Activated CD4-positive, alpha-beta T cell treated with anti-CD3 and anti-CD28 coated beads, Interleukin-2, amount 50 U/mL, for 48 hours (primary cell): ENCODE results near the gene MBD6.
"Not testable (repeated sequence)": the region's sequence is repeated elsewhere in the genome, so short reads cannot be mapped to it uniquely, and the experiment has no call there.

ENCODE experiments used
- DNase-seq, 2 experiments: peaks; one replicate each; pipeline ENCODE4 v3.0.0-alpha.2; 2020

The MBD6 gene

DNA sequence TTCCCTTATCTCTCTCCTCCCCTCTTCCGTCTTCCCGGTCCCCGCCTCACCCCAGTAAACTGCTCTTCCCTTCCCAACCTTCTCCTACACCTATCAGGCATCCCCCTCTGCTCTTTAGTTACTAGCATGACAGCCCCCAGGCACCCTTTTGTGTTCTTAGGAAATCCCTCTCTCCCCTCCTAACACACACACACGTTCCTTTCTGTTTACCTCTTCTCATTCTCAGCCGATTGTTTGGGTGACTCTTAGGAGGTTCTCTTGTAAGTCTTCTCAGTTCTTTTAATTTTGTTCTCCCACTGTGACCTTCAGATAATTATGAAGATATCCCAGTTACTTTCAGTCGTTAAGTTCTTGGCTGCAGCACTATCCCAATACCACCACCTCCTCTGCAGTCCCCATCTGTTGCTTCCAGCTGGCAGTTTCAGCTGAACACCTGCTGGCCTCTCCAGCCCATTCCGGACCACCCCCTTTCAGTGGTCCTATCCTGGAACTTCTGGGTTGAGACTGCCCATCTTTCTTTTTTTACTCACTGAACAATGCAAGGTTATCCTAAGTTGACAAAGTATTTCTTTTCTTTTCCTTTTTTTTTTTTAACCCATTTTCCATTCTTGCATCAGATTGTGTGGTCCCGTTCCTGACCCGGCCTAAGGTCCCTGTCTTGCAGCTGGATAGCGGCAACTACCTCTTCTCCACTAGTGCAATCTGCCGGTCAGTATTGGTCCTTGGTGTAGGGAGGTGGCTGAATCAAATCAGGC is 34.0 kb upstream of the MBD6 start:
- no peak for DNase-seq

DNA sequence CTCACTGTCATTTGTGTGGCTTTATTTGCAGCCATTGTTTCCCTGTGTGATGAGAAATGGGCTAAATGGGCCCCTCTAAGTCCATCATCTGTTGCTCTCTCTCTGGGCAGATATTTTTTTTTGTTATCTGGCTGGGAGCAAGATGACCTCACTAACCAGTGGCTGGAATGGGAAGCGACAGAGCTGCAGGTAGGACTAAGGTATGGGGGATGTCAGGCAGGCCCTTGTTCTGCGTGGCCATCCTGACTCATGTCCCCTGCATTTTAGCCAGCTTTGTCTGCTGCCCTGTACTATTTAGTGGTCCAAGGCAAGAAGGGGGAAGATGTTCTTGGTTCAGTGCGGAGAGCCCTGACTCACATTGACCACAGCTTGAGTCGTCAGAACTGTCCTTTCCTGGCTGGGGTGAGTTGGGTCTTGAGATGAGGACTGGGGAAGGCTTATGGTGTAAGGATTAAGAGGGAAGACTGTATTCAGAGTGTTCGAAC is 33.4 kb upstream of the MBD6 start:
- DNase-seq, result no peak

DNA sequence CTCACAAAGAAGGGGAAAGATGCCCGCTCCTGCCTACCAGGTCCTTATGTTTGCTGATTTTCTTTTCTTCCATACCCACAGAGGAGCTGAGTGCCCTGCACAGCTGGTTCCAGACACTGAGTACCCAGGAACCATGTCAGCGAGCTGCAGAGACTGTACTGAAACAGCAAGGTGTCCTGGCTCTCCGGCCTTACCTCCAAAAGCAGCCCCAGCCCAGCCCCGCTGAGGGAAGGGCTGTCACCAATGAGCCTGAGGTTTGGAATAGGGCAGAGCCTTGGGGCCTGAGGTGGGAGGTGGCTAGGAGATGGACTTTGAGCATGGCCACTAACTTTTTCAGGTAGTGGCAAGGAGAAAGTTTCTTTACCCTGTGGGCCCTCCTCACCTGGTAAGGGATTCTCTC is 32.5 kb upstream of the MBD6 start:
- DNase-seq, result no peak

DNA sequence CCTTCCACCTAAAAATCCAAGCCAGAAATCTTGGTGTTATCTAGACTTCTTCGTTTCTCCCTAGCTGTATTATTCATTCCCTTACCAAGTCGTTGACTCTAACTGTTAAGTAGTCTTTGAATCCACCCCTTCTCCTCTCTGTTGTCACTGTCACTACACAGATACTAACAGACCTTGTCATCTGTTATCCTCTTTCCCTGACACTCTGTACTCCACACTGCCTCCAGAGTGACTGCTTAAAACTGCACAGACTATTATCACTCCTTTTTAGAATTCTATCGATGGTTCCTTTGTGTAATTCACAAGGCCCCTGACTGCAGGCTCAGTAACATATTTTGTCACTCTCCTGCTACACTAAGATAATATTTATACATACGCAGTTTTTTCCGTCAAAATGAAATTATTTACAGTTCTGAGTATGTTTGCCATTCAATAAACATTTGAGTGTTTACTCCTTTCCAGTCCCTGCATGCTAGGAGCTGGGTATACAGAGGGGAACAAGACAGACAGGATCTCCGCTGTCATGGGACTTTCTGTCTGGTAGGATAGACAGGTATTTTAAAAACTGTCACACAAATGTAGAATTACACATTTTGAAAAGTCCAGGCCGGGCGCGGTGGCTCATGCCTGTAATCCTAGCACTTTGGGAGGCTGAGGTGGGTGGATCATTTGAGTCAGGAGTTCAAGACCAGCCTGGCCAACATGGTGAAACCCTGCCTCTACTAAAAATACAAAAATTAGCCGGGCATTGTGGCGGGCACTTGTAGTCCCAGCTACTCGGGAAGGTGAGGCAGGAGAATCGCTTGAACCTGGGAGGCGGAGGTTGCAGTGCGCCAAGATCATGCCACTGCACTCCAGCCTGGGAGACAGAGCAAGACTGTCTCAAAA is 31.0 kb upstream of the MBD6 start:
- DNase-seq, result no peak

DNA sequence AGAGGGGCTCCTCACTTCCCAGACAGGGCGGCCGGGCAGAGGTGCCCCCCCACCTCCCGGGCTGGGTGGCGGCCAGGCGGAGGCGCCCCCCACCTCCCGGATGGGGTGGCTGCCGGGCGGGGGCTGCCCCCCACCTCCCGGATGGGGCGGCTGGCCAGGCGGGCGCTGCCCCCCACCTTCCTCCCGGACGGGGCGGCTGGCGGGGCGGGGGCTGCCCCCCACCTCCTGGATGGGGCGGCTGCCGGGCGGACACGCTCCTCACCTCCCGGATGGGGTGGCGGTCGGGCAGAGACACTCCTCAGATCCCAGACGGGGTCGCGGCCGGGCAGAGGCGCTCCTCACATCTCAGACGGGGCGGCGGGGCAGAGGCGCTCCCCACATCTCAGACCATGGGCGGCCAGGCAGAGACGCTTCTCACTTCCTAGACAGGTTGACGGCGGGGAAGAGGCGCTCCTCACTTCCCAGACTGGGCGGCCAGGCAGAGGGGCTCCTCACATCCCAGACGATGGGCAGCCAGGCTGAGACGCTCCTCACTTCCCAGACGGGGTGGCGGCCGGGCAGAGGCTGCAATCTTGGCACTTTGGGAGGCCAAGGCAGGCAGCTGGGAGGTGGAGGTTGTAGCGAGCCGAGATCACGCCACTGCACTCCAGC is 27.4 kb upstream of the MBD6 start:
- not testable (repeated sequence) for DNase-seq

DNA sequence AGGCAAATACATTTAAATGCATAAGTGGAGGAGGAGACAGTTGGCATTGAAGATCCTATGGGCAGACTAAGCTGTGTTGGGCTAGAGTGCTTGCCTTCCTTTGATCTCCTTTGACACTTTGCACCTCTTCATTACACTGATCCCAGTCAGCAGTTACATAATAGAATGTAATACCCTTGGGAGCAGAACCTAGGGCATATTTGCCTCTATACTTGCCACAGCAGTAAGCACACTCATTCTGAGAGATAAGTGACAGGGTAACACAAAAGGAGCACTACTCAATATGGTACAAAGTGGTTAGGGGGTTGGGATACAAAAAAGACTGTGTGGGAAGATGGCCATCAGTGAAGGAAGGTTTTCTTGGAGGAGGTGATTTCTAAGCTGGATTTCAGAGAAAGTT is 25.8 kb upstream of the MBD6 start:
- no peak for DNase-seq

DNA sequence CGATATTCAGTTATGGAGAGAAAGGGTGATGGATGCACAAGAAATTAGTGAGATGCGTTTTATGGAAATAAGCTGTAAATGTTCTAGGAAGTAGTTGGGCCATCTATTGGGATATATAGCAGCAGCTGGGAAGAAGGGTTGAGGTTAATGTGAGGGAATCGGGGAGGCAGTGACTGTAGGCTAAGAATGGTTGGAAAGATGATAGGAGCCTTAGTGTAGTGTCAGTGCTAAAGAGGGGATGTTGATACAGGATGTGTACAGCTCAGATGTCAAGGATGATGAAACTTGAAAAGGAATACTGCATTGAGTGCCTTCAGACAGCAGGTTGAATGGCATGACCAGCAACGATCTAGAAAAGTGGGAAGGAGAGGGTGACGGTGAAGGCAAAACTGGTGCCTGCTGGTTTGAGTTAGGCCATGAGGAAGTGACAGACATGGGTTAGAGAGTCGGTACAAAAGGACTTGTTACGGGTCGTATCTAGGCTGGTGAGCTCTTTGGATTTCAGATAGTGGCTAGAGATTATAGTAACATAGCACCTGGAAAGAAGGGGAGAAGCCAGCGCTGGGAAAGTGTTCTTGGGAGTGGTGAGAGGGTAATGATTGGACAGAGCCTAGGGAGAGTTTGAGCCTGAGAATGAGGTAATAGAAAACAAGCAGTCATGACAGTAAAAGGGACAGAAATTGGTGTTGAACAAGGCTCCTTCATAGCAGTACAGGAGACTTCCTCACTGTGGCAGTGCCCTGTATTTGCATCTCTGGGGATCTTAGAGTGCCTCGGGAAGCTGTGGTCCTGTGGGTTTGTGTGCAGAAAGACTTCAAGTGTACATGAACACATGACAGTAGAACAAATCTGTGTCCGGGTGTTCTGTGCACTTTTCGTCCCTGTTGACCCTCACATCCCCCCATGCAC is 25.1 kb upstream of the MBD6 start:
- DNase-seq, result no peak

DNA sequence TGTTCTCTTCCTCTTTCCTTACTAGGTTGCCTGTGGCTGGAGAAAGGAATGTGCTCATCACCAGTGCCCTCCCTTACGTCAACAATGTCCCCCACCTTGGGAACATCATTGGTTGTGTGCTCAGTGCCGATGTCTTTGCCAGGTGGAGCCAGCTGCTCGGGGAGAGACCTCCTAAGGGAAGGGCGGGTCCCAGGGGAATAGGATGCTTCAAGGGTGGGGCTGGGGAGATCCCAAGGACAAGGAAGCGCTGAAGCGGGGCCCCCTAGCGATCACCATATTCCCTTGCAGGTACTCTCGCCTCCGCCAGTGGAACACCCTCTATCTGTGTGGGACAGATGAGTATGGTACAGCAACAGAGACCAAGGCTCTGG is 24.5 kb upstream of the MBD6 start:
- no peak for DNase-seq

DNA sequence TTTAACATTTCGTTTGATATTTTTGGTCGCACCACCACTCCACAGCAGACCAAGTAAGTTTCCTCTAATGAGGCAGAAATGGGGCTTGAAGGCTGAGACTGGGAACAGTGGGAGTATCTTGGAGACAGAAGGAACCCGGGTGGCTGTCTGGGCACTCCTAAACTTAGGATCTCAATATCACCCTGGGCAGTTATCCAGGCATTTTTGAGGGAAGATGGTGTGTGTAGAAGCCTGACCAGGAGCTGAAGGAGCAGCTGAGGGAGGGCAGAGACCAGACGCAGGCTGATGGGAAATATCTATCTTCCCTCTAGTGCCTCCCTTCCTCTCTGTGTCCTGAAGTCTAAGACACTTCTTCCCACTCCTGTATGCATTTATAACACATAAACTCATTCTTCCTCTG is 24.1 kb upstream of the MBD6 start:
- DNase-seq, result no peak

DNA sequence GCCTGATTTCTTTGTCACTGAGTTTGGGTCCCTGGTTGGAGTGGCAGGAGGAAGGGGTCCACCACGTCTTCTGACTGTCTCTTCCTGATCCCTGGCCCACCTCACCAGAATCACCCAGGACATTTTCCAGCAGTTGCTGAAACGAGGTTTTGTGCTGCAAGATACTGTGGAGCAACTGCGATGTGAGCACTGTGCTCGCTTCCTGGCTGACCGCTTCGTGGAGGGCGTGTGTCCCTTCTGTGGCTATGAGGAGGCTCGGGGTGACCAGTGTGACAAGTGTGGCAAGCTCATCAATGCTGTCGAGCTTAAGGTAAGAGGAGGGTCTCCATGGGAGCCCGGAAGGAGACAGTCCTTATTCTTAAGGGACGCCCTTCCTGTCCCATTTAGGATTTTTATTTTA is 22.4 kb upstream of the MBD6 start:
- DNase-seq, result no peak

DNA sequence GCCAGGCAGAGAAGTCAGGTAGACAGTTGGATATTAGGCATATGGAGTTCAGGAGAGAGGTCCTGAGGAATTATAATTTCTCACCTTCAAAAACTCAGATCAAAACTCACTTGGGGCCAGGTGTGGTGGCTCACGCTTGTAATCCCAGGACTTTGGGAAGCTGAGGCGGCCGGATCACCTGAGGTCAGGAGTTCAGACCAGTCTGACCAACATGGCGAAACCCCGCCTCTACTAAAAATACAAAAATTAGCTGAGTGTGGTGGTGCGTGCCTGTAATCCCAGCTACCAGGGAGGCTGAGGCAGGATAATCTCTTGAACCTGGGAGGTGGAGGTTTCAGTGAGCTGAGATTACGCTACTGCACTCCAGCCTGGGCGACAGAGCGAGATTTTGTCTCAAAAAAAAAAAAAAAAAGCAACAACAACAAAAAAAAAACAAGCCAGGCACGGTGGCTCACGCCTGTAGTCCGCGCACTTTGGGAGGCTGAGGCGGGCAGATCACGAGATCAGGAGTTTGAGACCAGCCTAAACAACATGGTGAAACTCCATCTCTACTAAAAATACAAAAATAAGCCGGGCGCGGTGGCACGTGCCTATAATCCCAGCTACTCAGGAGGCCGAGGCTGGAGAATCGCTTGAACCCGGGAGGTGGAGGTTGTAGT is 20.2 kb upstream of the MBD6 start:
- not testable (repeated sequence) for DNase-seq

DNA sequence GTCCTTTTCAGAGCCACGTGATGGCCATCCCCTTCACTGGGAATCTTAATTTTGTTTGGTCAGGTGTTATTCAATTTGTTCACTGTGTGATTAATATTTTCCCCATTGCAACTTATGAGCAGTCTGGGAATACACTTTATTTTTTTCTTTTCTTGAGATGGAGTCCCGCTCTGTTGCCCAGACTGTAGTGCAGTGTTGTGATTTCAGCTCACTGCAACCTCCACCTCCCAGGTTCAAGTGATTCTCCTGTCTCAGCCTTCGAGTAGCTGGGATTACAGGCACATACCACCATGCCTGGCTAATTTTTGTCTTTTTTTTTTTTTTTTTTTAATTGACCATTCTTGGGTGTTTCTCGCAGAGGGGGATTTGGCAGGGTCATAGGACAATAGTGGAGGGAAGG is 16.1 kb upstream of the MBD6 start:
- not testable (repeated sequence) for DNase-seq

DNA sequence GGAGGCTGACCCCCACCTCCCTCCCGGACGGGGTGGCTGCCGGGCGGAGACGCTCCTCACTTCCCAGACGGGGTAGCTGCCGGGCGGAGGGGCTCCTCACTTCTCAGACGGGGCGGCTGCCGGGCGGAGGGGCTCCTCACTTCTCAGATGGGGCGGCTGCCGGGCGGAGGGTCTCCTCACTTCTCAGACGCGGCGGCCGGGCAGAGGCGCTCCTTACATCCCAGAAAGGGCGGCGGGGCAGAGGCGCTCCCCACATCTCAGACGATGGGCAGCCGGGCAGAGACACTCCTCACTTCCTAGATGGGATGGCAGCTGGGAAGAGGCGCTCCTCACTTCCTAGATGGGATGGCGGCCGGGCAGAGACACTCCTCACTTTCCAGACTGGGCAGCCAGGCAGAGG is 14.8 kb upstream of the MBD6 start:
- DNase-seq, result not testable (repeated sequence)

DNA sequence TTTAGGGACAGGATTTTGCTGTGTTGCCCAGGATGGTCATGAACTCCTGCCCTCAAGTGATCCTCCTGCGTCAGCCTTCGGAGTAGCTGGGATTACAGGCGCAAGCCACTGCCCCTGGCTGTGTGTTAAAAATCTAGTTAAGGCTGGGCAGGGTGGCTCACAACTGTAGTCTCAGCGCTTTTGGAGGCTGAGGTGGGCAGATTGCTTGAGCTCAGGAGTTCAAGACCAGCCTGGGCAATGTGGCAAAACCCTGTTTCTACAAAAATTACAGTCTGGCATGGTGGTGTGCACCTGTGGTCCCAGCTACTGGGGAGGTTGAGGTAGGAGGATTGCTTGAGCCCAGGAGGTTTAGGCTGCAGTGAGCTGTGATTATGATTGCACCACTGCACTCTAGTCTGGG is 11.5 kb upstream of the MBD6 start:
- DNase-seq, result no peak

DNA sequence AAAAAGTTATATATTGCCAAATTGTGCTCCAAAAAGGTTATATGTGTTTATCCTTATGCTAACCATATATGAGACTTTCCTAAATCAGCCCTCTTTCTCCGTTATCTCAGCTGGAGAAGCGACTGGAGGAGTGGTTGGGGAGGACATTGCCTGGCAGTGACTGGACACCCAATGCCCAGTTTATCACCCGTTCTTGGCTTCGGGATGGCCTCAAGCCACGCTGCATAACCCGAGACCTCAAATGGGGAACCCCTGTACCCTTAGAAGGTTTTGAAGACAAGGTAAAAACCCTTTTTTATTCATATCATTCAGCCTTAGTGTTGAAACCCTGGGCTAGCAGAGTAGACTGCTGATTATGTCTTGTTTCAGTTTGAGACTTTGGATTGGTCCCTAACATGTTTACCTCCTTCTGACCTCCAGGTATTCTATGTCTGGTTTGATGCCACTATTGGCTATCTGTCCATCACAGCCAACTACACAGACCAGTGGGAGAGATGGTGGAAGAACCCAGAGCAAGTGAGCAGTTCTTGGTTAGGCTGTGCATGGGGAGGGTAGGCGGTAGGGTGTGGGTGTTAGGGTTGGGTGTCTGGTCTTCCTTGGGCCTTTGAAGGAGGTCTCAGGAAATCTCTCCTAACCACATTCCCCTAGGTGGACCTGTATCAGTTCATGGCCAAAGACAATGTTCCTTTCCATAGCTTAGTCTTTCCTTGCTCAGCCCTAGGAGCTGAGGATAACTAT is 10.9 kb upstream of the MBD6 start:
- DNase-seq, result no peak

DNA sequence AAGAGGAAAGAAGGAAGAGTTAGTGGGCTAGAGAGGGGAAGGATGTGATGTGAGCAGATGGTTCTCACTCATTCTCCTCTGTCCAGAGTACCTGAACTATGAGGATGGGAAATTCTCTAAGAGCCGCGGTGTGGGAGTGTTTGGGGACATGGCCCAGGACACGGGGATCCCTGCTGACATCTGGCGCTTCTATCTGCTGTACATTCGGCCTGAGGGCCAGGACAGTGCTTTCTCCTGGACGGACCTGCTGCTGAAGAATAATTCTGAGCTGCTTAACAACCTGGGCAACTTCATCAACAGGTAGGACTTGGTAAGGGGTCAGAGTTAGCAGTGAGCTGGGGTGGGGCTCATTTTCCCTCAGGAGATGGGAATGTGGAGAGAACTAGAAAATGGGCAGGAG is 10.0 kb upstream of the MBD6 start:
- no peak for DNase-seq

DNA sequence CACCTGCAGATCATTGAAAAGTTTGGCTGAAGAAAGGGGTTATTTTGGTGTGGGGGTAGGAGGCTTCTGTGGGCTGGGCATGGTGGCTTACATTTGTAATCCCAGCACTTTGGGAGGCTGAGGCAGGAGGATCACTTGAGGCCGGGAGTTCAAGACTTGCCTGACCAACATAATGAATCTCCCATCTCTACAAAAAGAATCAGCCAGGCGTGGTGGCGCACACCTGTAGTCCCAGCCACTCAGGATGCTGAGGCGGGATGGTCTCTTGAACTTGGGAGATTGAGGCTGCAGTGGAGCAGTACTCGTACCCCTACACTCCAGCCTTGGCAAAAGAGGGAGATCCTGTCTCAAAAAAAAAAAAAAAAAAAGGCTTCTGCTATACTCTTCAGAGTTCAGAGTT is 9.4 kb upstream of the MBD6 start:
- no peak for DNase-seq

DNA sequence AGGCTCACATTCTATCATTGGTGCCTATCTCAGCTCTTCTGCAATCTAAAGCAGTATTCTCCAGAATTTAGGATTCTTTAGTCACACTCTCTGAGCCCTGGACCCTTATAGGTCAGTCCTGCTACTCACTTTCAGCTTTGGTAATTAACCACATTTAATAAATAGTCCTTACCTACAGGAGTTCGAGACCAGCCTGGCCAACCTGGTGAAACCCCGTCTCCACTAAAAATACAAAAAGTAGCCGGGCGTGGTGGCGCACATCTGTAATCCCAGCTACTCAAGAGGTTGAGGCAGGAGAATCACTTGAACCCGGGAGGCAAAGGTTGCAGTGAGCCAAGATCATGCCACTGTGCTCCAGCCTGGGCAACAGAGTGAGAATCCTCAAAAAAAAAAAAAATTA is 8.9 kb upstream of the MBD6 start:
- not testable (repeated sequence) for DNase-seq

DNA sequence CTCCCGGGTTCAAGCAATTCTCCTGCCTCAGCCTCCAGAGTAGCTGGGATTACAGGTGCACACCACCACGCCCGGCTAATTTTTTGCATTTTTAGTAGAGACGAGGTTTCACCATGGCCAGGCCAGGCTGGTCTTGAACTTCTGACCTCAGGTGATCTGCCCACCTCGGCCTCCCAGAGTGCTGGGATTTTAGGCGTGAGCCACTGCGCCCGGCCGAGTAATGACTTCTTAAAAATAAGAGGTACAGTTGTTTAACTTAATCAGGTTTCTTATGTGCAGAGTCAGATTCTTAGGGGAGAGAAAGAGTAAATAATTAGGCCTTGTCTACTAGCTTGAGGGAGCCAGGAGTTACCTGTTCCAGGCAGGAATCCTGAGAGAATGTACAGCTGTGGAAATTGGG is 8.4 kb upstream of the MBD6 start:
- not testable (repeated sequence) for DNase-seq

DNA sequence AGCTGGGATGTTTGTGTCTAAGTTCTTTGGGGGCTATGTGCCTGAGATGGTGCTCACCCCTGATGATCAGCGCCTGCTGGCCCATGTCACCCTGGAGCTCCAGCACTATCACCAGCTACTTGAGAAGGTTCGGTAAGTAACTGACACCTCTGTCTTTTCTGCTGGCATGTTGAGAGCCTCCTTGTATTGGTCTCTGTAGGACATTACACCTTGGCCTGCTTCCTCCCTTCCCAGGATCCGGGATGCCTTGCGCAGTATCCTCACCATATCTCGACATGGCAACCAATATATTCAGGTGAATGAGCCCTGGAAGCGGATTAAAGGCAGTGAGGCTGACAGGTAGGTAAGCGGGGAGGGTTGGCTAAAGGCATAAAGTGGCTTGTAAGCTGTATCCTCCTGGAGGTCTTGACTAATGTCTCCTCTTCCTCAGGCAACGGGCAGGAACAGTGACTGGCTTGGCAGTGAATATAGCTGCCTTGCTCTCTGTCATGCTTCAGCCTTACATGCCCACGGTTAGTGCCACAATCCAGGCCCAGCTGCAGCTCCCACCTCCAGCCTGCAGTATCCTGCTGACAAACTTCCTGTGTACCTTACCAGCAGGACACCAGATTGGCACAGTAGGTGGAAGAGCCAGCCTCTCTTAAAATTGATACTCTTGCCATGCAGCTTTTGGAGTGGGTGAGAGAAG is 7.8 kb upstream of the MBD6 start:
- no peak for DNase-seq
